ENCODE measurements around the gene ZCCHC17.
A peak's percentile ranks its signal among the peaks of the same experiment; 100 is the strongest.
"Not testable (repeated sequence)": the region's sequence is repeated elsewhere in the genome, so short reads cannot be mapped to it uniquely, and the experiment has no call there.

The ZCCHC17 gene

DNA sequence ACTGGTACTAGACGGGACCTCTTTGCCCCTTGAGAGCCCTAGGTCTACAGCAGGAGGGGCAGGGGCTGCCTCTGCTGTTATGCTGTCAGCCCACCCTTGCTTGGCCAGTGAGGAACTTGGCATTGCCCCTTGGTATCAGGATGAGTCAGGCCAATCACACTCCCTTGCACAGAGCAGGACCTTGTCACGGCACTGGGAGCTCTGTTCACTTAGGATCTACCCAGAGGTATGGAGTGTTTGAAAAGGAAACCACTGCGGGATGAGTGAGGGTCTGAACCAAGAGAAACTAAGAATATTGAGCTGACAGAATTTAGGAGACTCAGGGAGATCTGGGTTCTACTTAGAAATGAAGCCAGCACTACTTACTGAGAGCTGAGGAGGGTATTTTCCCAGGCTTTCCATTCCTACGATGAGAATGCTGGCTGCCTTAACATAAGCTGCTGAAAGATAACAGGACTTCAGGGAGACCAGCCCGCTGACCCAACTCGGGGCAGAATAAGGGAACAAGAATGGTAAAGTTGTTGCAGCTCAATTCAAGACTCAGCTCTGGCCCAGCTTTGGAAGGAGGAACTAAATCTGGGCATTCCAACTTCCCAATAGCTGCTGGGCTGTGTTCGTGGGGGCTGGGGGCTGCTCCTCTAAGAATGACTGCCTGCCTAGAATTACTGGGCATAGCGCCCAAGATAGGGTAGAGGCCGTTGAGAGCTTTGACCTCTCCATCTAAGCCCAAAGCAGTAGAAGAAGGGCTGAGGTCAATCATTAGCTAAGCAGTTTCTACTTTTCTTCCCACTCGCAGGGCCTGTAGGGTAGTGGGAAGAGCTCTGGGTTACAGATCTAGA is 74.5 kb downstream of the ZCCHC17 start:
- no peak for DNase-seq (ENCODE audit: low read depth)

GRCh38 chr1:31372051-31372450 is 75.2 kb downstream of the ZCCHC17 start:
- no peak for DNase-seq (ENCODE audit: low read depth)

DNA sequence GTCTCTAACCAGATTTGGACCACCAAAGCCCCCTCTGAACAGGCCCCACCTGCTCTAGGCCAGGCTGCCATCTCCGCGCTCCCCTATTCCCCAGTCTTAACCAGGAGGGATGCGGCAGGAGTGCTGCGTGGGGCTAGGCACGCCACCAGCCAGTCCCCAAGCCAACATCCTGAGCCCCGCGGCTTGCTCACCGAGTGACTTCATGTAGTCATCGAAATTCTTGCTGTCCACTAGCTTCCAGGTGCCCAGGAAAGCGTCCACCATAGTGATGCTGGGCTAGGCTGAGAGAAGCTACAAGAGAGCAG is 75.9 kb downstream of the ZCCHC17 start:
- DNase-seq (ENCODE audit: low read depth), result no peak

- no peak for DNase-seq (ENCODE audit: low read depth)
Observed at GRCh38 chr1:31373056-31373896, 76.4 kb downstream of the ZCCHC17 start, which contains the start of gene FABP3. Gene FABP3, minus strand, starts transcription at chr1:31373076. Its CDS starts 62 bp downstream, at chr1:31373014.

GRCh38 chr1:31373897-31374486 is 77.2 kb downstream of the ZCCHC17 start:
- no peak for DNase-seq (ENCODE audit: low read depth)

DNA sequence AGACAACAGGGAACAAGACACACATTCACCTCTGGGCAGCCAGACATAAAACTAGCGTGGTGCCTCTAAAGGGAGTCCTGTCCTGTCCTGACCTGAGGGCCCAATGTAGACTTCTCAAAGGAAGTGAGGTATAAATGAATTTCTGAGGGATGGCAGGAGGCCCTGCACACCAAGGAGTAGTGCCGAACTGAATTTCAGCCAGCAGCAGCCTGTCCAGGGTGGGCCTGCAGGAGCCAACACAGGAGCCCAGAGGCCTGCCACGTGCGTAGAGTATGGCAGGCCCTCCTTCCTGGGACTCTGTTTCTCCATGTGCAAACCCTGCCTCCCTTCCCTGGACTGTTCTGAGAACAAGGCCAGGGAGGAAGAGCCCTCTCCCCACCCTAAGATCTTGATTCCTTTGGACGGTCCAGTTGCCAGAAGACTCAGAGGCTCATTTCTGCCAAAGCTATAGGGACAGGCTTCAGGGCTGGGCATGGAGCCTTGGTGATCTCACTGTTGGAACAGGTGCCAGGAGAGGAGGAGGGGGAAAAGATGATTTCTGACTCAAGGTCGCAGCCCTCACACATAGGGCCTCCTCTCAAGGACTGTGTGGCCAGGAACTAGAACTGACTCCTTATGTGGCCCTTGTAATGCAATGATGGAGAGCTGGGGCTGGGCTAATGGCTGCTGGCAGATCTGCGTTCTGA is 77.8 kb downstream of the ZCCHC17 start:
- peak; percentile 68 for DNase-seq (ENCODE audit: low read depth)

DNA sequence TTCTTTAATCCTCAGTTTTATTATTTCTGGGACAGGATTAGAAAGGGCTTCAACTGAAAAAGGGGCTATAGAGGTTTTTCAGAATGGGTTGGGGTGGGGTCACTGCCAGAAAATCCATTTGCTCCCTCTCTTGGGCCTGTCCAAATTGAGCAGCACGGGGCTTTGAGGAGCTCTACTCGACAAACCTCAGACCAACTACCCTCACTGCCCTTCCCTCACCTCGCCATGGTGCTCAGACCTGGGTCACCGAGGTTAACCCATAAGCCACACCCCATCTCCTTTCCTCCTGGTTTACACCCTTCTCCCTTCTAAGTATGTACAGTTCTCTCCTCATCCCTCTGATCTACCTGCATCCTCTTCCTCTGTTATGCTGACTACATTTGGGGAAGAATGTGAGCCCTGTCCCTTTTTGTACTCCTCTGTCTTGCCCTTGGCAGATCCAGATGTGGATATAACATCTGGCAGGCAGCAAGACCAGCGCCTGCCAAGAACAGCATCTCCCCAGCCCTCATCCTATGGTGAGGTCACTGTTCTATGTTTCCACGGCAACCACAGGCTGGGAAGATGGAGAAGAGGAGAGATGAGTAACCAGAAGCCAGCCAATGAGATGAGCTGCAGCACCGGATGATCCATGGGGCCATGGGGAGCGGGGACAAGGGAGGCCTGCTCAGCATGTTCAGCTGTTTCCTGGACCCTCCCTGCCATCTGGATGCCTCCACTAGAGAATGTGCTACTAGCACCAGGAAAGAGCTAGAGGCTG is 79.7 kb downstream of the ZCCHC17 start:
- DNase-seq (ENCODE audit: low read depth), result peak; percentile 96

- no peak for DNase-seq (ENCODE audit: low read depth)
Observed at GRCh38 chr1:31377364-31377863, 80.6 kb downstream of the ZCCHC17 start.

DNA sequence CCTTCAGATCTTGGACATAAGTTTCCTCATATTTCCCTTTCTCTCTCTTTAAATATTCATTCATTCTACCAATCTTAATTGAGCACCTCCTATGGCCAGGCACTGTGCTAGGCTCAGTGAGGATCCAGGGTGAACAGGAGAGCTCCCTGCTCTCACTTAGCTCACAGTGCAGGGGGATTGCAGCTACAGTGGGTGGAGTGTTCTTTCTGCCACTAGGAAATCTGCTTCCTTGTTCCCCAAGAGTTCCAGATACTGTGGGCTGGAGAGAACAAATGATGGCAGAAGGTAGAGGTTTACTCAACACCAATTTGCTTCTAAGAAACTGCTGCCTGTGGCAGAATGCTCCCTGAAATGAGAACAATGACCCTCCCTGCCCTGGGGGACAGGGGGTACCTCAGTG is 81.2 kb downstream of the ZCCHC17 start:
- DNase-seq (ENCODE audit: low read depth), result no peak

- no peak for DNase-seq (ENCODE audit: low read depth)
Observed at GRCh38 chr1:31380181-31380580, 83.3 kb downstream of the ZCCHC17 start.

GRCh38 chr1:31381394-31382294 is 84.8 kb downstream of the ZCCHC17 start:
- no peak for DNase-seq (ENCODE audit: low read depth)

- no peak for DNase-seq (ENCODE audit: low read depth)
Observed at GRCh38 chr1:31382379-31382989, 85.7 kb downstream of the ZCCHC17 start.

DNA sequence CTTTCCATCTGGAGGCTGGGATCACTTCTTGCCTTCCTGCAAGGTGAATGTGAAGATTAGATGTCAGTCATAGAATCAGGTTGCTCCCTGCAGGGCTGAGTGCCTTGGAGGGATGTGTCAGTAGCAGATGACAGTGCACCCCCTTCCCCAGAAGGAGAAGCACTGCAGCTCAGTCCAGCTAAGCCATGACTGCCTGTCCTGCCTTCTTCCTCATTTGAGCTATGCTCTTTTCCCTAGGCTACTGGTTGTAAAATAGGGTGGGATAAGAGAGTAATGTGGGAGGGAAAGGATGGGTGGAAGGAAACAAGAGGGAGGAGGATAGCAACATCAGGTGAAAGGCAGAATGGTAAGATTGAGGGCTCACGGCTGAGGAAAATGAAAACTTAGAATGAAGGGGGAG is 87.1 kb downstream of the ZCCHC17 start:
- no peak for DNase-seq (ENCODE audit: low read depth)

DNA sequence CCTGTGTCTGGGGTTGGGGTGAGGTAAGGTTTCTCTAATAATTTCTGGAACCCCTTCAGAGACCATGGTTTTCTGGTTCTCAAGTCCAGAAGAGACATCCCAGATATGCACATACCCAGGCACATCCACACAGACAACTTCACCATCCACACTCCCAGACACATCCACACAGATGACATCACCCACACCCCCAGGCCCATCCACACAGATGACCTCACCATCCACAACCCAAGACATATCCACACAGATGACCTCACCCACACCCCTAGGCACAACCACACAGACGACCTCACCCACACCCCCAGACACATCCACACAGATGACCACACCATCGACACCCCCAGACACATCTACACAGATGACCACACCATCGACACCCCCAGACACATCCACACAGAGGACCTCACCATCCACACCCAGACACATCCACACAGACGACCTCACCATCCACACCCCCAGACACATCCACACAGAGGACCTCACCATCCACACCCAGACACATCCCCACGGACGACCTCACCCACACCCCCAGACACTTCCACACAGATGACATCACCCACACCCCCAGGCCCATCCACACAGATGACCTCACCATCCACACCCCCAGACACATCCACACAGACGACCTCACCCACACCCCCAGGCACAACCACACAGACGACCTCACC is 89.9 kb downstream of the ZCCHC17 start:
- DNase-seq (ENCODE audit: low read depth), result not testable (repeated sequence)

GRCh38 chr1:31387612-31388011 is 90.8 kb downstream of the ZCCHC17 start:
- no peak for DNase-seq (ENCODE audit: low read depth)

- DNase-seq (ENCODE audit: low read depth), result no peak
Observed at GRCh38 chr1:31389616-31390015, 92.8 kb downstream of the ZCCHC17 start.

GRCh38 chr1:31390071-31390470 is 93.2 kb downstream of the ZCCHC17 start:
- DNase-seq (ENCODE audit: low read depth), result no peak

DNA sequence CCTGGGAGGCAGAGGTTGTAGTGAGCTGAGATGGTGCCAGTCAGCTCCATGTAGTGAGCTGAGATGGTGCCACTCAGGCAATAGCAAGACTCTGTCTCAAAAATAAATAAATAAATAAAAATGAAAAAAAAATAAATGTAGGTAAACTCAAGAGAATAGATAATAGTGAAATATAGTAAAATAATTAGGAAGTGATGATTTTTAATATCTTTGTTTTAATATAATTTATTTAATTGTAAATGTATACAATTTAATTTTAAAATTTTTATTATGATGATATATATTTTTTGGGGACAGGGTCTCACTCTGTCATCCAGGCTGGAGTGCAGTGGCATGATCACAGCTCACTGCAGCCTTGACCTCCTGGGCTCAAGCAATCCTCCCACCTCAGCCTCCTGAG is 96.6 kb downstream of the ZCCHC17 start:
- no peak for DNase-seq (ENCODE audit: low read depth)

DNA sequence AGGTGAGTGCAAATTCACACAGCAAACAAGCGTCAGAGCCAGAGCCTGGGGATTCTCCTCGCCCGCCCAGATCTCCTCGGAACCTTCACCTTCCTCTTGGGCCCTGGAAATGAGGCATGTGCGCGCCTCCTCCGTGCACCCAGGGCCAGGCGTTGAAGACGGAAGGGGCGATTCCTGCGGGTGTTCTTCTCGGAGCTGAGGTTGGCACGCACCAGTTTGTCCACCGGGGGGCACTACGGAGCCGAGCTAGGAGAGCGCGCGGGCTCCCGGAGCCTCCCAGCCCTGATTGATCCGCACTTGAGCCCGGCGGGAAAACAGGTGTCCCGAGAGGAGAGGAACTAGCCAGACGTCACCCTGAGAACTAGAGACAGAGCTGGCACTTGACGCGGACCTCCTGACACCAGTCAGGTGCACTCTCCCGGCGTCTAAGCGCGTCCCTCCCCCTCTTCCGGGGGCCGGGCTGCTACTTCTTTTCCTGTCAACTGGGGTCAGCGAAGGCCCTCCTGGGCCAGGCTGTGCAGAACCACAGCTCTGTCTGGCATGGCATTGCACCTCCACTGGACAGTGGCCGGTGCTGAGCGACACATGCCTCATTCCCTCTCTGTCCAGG is 97.9 kb downstream of the ZCCHC17 start:
- no peak for DNase-seq (ENCODE audit: low read depth)

Measured in stromal cell of bone marrow (primary cell).